HepG2 (cell line): Measurements from ENCODE around the gene CCDC86. TPM values are rescaled to one million over a fixed set of nuclear protein-coding genes. Genes with fewer than 3 reads are reported as not detected.

ENCODE experiments used
- ATAC-seq: fragments of 200-7000 bp; cut with Tn5 transposase; 3 replicates; pipeline ENCODE4 v1.9.1; 2020; ENCODE audit warnings: mild to moderate bottlenecking, moderate library complexity
- BruUV-seq: library from RNA; stranded (reverse); fragments of 400-500 nt; replicated peaks from 2 replicates; lab custom pipeline; 2021; lab: Mats Ljungman, UMichigan
- CTCF ChIA-PET: fragments of 300-600 bp; formaldehyde crosslinking; extraction: SDS; loops from one replicate; lab custom pipeline; 2021; ENCODE audit warnings: low total read pairs, inconsistent platforms, low intra/inter-chr PET ratio; lab: Yijun Ruan, JAX
- POLR2A ChIA-PET: fragments of 350-600 bp; sonication (Branson Sonifier 250); formaldehyde crosslinking; loops from one replicate; lab custom pipeline; 2020; ENCODE audit warnings: antibody characterized with exemption, inconsistent platforms; lab: Yijun Ruan, JAX
- DNase-seq: peaks from one replicate; pipeline ENCODE4 v3.0.0-alpha.2; 2015; ENCODE audit warnings: low spot score
- FAIRE-seq: peaks from 3 replicates; lab custom pipeline; 2011; peaks lifted over from hg19 to GRCh38; lab: Jason Lieb, UNC
- H2AFZ ChIP-seq: one replicate; pipeline ENCODE4 v1.6.1; 2011; ENCODE audit warnings: low read length, inconsistent platforms
- H3K27ac ChIP-seq: fragments of 300-600 bp; 3 replicates; pipeline ENCODE4 v1.8.0; 2011; ENCODE audit warnings: mixed run types, mild to moderate bottlenecking, mixed read lengths, low read length, inconsistent platforms; ENCODE audit not compliant: insufficient read depth; ENCODE audit errors: extremely low read length
- H3K27me3 ChIP-seq, 2 experiments: fragments of 200-600 bp in 1 of 2; 2 replicates in 1 of 2; 3 replicates in 1 of 2; pipeline versions ENCODE4 v1.6.0 to v1.8.0; 2011; ENCODE audit warnings: low read length in 2 of 2, mild to moderate bottlenecking in 2 of 2, moderate library complexity in 2 of 2, inconsistent platforms in 1 of 2; ENCODE audit not compliant: insufficient read depth in 2 of 2, control insufficient read depth in 1 of 2
- H3K36me3 ChIP-seq, 2 experiments: fragments of 200-600 bp in 1 of 2; replicated peaks in 1 of 2; 2 replicates in 1 of 2; 3 replicates in 1 of 2; pipeline versions ENCODE4 v1.5.1 to v1.8.0; 2011; ENCODE audit warnings: low read length in 2 of 2, inconsistent platforms in 1 of 2; ENCODE audit not compliant: insufficient read depth in 2 of 2, control insufficient read depth in 1 of 2
- H3K4me1 ChIP-seq: 2 replicates; pipeline ENCODE4 v1.5.1; 2012; ENCODE audit warnings: low read length, inconsistent platforms; ENCODE audit not compliant: insufficient read depth
- H3K4me2 ChIP-seq: 2 replicates; pipeline ENCODE4 v1.6.0; 2011; ENCODE audit warnings: low read depth, low read length, inconsistent platforms
- H3K4me3 ChIP-seq, 3 experiments: fragments of 200-600 bp in 1 of 3; sonication (generic), shearing (Covaris generic) in 1 of 3; replicated peaks in 1 of 3; 2 replicates each; pipeline ENCODE4 v1.5.1; 2011 to 2016; ENCODE audit warnings: low read length in 3 of 3, inconsistent platforms in 2 of 3, low read depth in 2 of 3, mild to moderate bottlenecking in 2 of 3, control low read depth in 1 of 3, mixed read lengths in 1 of 3; ENCODE audit not compliant: insufficient read depth in 1 of 3
- H3K79me2 ChIP-seq: one replicate; pipeline ENCODE4 v1.6.1; 2011; ENCODE audit warnings: low read length, inconsistent platforms; ENCODE audit not compliant: insufficient read depth
- H3K9ac ChIP-seq: 2 replicates; pipeline ENCODE4 v1.6.0; 2011; ENCODE audit warnings: mild to moderate bottlenecking, low read depth, low read length, inconsistent platforms; ENCODE audit not compliant: insufficient read depth
- H3K9me3 ChIP-seq: 2 replicates; pipeline ENCODE4 v1.5.1; 2012; ENCODE audit warnings: mild to moderate bottlenecking, low read length
- H4K20me1 ChIP-seq: 2 replicates; pipeline ENCODE4 v1.6.0; 2011; ENCODE audit warnings: inconsistent platforms, mild to moderate bottlenecking, low read length, moderate library complexity; ENCODE audit not compliant: insufficient read depth
- BHLHE40 ChIP-seq: IDR thresholded peaks from 2 replicates; pipeline ENCODE4 v1.6.1; 2011; ENCODE audit warnings: low read length, improper control_type of control experiment
- GLMP ChIP-seq: sonication (generic); formaldehyde crosslinking; IDR thresholded peaks from 2 replicates; pipeline ENCODE4 v1.9.0; 2021; ENCODE audit warnings: missing genetic modification reagents, mild to moderate bottlenecking, borderline replicate concordance
- MED8 ChIP-seq: sonication (generic); formaldehyde crosslinking; IDR thresholded peaks from 2 replicates; pipeline ENCODE4 v1.8.1; 2023; ENCODE audit warnings: mild to moderate bottlenecking, missing genetic modification reagents; ENCODE audit not compliant: insufficient replicate concordance
- SNAI1 ChIP-seq: sonication (generic); formaldehyde crosslinking; IDR thresholded peaks from 2 replicates; pipeline ENCODE4 v1.5.0; 2020; ENCODE audit warnings: mild to moderate bottlenecking, missing genetic modification reagents, borderline replicate concordance
- SNAPC4 ChIP-seq: sonication (generic); formaldehyde crosslinking; IDR thresholded peaks from 2 replicates; pipeline ENCODE4 v1.4.0; 2020; ENCODE audit warnings: mild to moderate bottlenecking, missing genetic modification reagents
- ZNF33A ChIP-seq: sonication (generic); formaldehyde crosslinking; IDR thresholded peaks from 2 replicates; pipeline ENCODE4 v1.5.1; 2020; ENCODE audit warnings: missing genetic modification reagents, mild to moderate bottlenecking, moderate library complexity, borderline replicate concordance
- ZNF547 ChIP-seq: sonication (generic); formaldehyde crosslinking; IDR thresholded peaks from 2 replicates; pipeline ENCODE4 v1.5.1; 2020; ENCODE audit warnings: mild to moderate bottlenecking, missing genetic modification reagents
- ZNF781 ChIP-seq: sonication (generic); formaldehyde crosslinking; IDR thresholded peaks from 2 replicates; pipeline ENCODE4 v1.5.1; 2020; ENCODE audit warnings: borderline replicate concordance, mild to moderate bottlenecking, missing genetic modification reagents; ENCODE audit errors: not compliant biosample characterization
- WGBS: methylation state at CpG from one replicate; pipeline ENCODE4 v1.1.6; 2017; ENCODE audit warnings: low lambda C conversion rate; 5-methylcytosine and 5-hydroxymethylcytosine counted together
- in situ Hi-C: cut with HindIII; loops from 2 replicates; pipeline ENCODE4 v1.10.0; 2017; ENCODE audit warnings: low pct_unique_long_range_greater_than_20kb; ENCODE audit not compliant: extremely low pct_ligation_motif_present
- intact Hi-C: fragments of 100-400 bp; cut with micrococcal nuclease; formaldehyde crosslinking; loops from one replicate; pipeline ENCODE4 v1.10.0; 2022; ENCODE audit not compliant: unreplicated experiment
- polyA plus RNA-seq, 8 experiments: library from polyadenylated mRNA; depleted of rRNA in 3 of 8; stranded (reverse) in 7 of 8; unstranded in 1 of 8; fragments of >200 nt; fragmentation: Illumina TruSeq in 4 of 8; extraction: Trizol in 4 of 8; gene quantifications; 2 replicates each; pipeline versions ENCODE4 v1.2.1 to v1.2.3, GENCODE V29; 2011 to 2016; ENCODE audit warnings: low read depth in 4 of 8, missing spikeins in 1 of 8, mixed read lengths in 1 of 8; ENCODE audit not compliant: insufficient read depth in 1 of 8
- total RNA-seq, 5 experiments: library from RNA; depleted of rRNA; stranded (reverse); fragments of >200 nt; fragmentation: Illumina TruSeq; extraction: Trizol; gene quantifications; 2 replicates each; pipeline ENCODE4 v1.2.3, GENCODE V29; 2016; ENCODE audit warnings: low read depth in 1 of 5
- TF ChIP-seq, protein P1 (sequence below): sonication (generic); formaldehyde crosslinking; IDR thresholded peaks from 2 replicates; pipeline ENCODE4 v1.8.0; 2022; ENCODE audit warnings: missing genetic modification reagents, mild to moderate bottlenecking, inconsistent platforms, borderline replicate concordance

CCDC86 gene
- total and polyA plus RNA-seq, 2 of the 13 experiments (the other 11 are each of a cell fraction or from before 2014, with no cell fraction given), result 33.8 to 37.6 TPM

DNA sequence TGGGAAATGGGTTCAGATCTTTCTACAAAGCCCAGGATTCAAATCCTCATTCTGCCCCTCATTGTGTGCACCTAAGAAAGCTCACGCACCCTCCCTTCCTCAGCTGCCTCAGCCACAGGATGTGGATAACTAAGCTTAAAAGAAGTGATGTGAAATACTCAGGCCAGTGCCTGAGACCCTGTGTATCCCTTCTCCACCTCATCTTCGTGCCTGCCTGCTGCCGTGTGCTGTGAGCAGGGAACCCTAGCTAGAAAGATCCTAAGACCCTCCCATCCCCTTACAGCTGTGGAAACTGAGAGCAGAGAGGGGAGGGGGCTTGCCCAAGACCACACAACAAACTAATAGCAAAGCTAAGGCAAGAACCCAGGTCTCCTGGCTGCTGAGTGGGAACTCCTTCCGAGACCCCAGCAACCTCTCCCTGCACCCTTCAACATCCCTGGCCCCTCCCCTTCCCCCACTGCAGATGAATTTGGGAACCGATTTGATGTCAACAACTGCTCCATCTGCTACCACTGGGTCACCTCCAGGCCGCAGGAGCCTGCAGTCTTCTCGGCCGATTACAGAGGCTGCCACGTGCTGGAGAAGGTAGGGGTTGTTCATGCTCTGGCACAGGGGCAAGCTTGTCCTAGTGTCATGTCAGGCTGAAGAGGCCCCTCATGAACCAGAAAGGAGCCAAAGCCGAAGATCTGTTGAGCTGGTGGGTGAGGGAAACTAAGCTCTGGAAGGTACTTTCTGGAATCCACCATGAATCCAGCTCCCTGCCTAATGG, 27.0 kb downstream of the CCDC86 start:
- DNase-seq, result no peak
- ATAC-seq, result no peak
- ChIA-PET CTCF (no interaction called here), POLR2A (no interaction called here)
- Histone ChIP-seq H3K27me3 (peaks cover 0 to 11% of the 10 kb centered on the region in 2 experiments; a peak in 1 of 5 replicates), H3K4me1 (peaks cover 45% of the 10 kb centered on the region), H4K20me1 (no peaks in the 10 kb centered on the region), H2AFZ (no peak overlapping the region), H3K36me3 (no peaks in the 10 kb centered on the region), H3K79me2 (no peaks in the 10 kb centered on the region), H3K9me3 (no peaks in the 10 kb centered on the region), H3K4me2 (no peak overlapping the region), H3K4me3 (no peak overlapping the region), H3K27ac (no peak overlapping the region), H3K9ac (no peak overlapping the region)
- BruUV-seq, result no TSS peak
- 58% methylated on average over 5 of the region's 10 CpGs for WGBS
- no peak for FAIRE-seq
- TF ChIP-seq BHLHE40, result no peak
- no peak for TF ChIP-seq ZNF781 (CRISPR knock-in tag)
- TF ChIP-seq ZNF547 (CRISPR knock-in tag), result no peak
- intact Hi-C loops, result no loop called here
- in situ Hi-C loops, result no loop called here

- H3K4me2 ChIP-seq, result no peak overlapping the region
- no peak for DNase-seq
- intact Hi-C loops, result no loop called here
- H3K9me3 ChIP-seq, result no peaks in the 10 kb centered on the region
- 68% methylated on average over 7 of the region's 7 CpGs for WGBS
- CTCF ChIA-PET, result no interaction called here
- H3K4me3 ChIP-seq, result no peak overlapping the region
- H3K79me2 ChIP-seq, result no peaks in the 10 kb centered on the region
- no peak for ATAC-seq
- H3K27ac ChIP-seq, result no peak overlapping the region
- H3K27me3 ChIP-seq, result peaks cover 0 to 7% of the 10 kb centered on the region in 2 experiments; a peak in 1 of 5 replicates
- H4K20me1 ChIP-seq, result no peaks in the 10 kb centered on the region
- H3K9ac ChIP-seq, result no peak overlapping the region
- POLR2A ChIA-PET, result no interaction called here
- in situ Hi-C loops, result no loop called here
- H2AFZ ChIP-seq, result no peak overlapping the region
- H3K36me3 ChIP-seq, result no peaks in the 10 kb centered on the region
- H3K4me1 ChIP-seq, result peaks cover 48% of the 10 kb centered on the region
- no peak for FAIRE-seq
- BruUV-seq, result no TSS peak
- no peak for TF ChIP-seq GLMP
- TF ChIP-seq, protein P1, sequence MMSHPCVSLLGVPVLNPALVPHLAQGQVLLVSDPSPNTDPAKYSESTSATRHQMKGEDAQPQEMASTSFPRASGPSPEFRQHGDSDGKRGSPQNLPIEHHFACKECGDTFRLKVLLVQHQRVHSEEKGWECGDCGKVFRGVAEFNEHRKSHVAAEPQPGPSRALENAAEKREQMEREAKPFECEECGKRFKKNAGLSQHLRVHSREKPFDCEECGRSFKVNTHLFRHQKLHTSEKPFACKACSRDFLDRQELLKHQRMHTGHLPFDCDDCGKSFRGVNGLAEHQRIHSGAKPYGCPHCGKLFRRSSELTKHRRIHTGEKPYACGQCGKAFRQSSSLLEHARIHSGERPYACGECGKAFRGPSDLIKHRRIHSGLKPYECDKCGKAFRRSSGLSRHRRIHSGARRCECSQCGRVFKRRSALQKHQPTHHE (CRISPR knock-in tag), result no peak
- no peak for TF ChIP-seq MED8
- TF ChIP-seq ZNF33A (CRISPR knock-in tag), result no peak
- no peak for TF ChIP-seq SNAPC4 (CRISPR knock-in tag)
- no peak for TF ChIP-seq SNAI1 (CRISPR knock-in tag)
Measured at GRCh38 chr11:60869451-60869825, 27.5 kb downstream of the CCDC86 start.
